Gastrocnemius medialis (tissue), 4 donors: Measurements from ENCODE around the gene WASHC1. TPM values are rescaled to one million over a fixed set of nuclear protein-coding genes. Genes with fewer than 3 reads are reported as not detected.
"Not testable (repeated sequence)": the region's sequence is repeated elsewhere in the genome, so short reads cannot be mapped to it uniquely, and the experiment has no call there.

Source experiments
- ATAC-seq, 2 donors: fragments of 150-250 bp; one replicate each; pipeline ENCODE4 v1.9.1; 2016
- DNase-seq, 2 donors: peaks; one replicate each; pipeline ENCODE4 v3.0.0-alpha.2; 2019
- H3K27ac ChIP-seq, 4 donors: fragments of 200-600 bp; sonication (generic); 1 replicate in 1 of 4; 2 replicates in 3 of 4; pipeline ENCODE4 v1.5.1; 2016 to 2018; ENCODE audit warnings: mild to moderate bottlenecking in 2 of 4, moderate library complexity in 1 of 4
- H3K27me3 ChIP-seq, 3 donors: fragments of 200-600 bp; sonication (generic) in 2 of 3; 1 replicate in 1 of 3; 2 replicates in 2 of 3; pipeline versions ENCODE4 v1.5.1 to v1.6.0; 2016 to 2019; ENCODE audit warnings: mild to moderate bottlenecking in 1 of 3, moderate library complexity in 1 of 3
- H3K36me3 ChIP-seq, 2 donors: fragments of 200-600 bp; sonication (generic) in 1 of 2; one replicate each; pipeline ENCODE4 v1.5.1; 2017 to 2018
- H3K4me1 ChIP-seq, 2 donors: fragments of 200-600 bp; sonication (generic) in 1 of 2; one replicate each; pipeline ENCODE4 v1.5.1; 2016 to 2017; ENCODE audit warnings: mild to moderate bottlenecking in 2 of 2
- H3K4me3 ChIP-seq, 4 donors: fragments of 200-600 bp; sonication (generic) in 3 of 4; 1 replicate in 1 of 4; 2 replicates in 3 of 4; pipeline ENCODE4 v1.5.1; 2016 to 2019; ENCODE audit warnings: mild to moderate bottlenecking in 2 of 4
- H3K9me3 ChIP-seq, 3 donors: fragments of 200-600 bp; sonication (generic) in 2 of 3; 1 replicate in 1 of 3; 2 replicates in 2 of 3; pipeline ENCODE4 v1.5.1; 2016 to 2019
- in situ Hi-C, 4 donors: fragments of 200-750 bp; cut with MboI; loops; one replicate each; pipeline versions ENCODE4 v1.15.0 to v1.8.0; 2017; ENCODE audit warnings: low sequenced_read_pairs in 4 of 4
- intact Hi-C: fragments of 100-400 bp; cut with DNase I; formaldehyde crosslinking; loops from one replicate; pipeline ENCODE4 v1.15.1; 2023; ENCODE audit warnings: low total_unique reads
- total RNA-seq, 4 donors: library from RNA; depleted of rRNA; stranded (reverse); fragments of >200 nt; gene quantifications; one replicate each; pipeline versions ENCODE4 v1.1.0 to v1.2.3, GENCODE V29; 2016

Gene WASHC1
- total RNA-seq, 4 donors from 2014 or later = 3.4 to 5.1 (median 4.1) TPM

DNA sequence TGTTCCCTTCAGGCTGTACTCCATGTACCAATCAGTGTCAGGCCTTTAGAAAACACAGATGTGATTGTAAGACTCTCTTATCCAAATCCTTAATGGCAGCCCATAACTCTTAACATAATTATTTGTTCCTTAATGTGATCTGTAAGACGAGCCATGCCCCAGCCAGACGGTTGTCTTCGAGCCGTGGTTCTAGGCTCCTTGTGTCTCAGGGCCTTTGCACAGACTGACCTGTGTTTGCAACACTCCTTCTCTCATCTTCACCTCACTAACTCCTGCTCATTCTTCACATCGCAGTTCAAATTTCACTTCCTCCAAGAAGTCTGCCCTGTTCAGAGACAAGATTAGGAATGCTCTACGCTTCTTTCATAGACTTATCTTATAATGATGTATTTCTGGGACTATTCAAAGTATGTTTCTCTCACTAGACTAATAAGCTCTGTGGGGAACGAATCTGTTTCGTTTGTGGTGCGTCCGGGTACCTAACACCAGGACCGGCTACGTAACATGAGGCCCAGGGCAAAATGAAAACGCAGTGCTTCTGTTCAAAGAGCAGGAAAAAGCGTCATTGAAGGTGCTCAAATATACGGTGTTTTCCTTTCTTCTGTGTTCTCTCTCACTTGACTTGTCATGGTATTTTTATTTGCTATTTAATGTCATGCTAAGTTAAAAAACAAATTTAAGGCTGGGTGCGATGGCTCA, 16.1 kb upstream of the WASHC1 start:
- not testable (repeated sequence) for H3K9me3 ChIP-seq

DNA sequence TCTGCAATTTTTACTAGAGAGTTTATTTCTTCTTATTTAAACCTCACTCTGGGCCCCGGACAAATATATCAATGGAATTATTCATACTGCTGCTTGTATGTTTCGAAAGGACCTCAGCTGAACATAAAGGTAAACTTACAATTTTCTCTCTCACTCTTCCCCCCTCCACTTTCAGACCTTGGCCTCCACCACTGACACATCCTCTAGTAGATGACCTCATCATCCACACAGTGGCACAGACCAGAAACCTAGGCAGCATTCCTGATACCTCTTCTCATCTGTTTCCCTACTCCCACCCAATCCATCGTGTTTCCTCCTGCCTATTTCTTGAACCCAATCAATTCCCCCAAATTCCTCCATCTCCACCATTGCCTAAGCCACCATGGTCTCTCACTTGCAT, 15.2 kb upstream of the WASHC1 start:
- H3K4me3 ChIP-seq, in situ Hi-C loops, intact Hi-C loops, ATAC-seq, H3K4me1 ChIP-seq, H3K27ac ChIP-seq, H3K9me3 ChIP-seq, H3K27me3 ChIP-seq, DNase-seq, H3K36me3 ChIP-seq: not testable (repeated sequence)

More for the DNA sequence above, 16.1 kb upstream of the WASHC1 start:
- H3K4me1 ChIP-seq, H3K4me3 ChIP-seq, ATAC-seq, DNase-seq, H3K27ac ChIP-seq, H3K27me3 ChIP-seq, H3K36me3 ChIP-seq, in situ Hi-C loops, intact Hi-C loops: not testable (repeated sequence)

DNA sequence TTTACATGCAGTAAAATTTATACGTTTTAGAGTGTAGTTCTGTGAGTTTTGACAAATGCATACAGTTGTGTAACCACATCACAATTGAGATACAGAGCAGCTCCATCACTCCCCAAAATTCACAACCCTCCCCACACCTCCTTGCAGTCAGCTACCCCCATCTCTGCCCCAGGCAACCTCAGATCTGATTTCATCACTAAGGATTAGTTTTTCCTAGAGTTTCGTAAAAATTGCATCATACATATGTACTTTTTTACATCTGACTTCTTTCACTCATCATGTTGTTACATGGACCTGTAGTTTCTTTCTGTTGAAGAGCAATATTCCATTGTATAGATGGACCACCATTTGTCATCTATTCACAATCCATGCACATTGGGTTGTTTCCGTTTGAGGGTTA, 14.4 kb upstream of the WASHC1 start:
- ATAC-seq, H3K4me3 ChIP-seq, DNase-seq, H3K36me3 ChIP-seq, H3K27ac ChIP-seq, H3K9me3 ChIP-seq, H3K4me1 ChIP-seq, intact Hi-C loops, in situ Hi-C loops, H3K27me3 ChIP-seq: not testable (repeated sequence)

DNA sequence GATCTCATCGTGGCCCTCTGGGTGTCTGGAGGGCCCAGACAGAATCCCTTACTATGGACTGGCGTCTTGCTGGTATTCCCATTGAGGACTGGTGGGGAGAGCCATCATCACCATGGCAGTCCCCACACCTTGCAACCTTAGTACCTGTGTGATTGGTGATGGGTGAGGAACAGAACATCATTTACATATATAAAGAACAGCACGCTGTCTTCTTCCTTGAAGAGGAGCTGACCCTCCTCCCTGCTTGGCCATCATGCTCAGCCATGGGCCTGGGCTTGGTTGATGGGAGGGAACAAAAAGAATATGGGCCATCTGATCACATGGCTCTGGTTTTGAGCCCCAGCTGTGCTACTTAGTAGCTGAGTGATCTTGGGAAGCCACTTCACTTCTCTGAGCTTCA, 13.9 kb upstream of the WASHC1 start:
- H3K27ac ChIP-seq, intact Hi-C loops, H3K4me1 ChIP-seq, H3K9me3 ChIP-seq, H3K4me3 ChIP-seq, H3K27me3 ChIP-seq, H3K36me3 ChIP-seq, in situ Hi-C loops, ATAC-seq, DNase-seq: not testable (repeated sequence)

- in situ Hi-C loops = not testable (repeated sequence)
Measured at GRCh38 chr9:41819-42218, 12.6 kb upstream of the WASHC1 start.

GRCh38 chr9:41261-41676, 12.0 kb upstream of the WASHC1 start:
- H3K27me3 ChIP-seq, H3K4me3 ChIP-seq, in situ Hi-C loops, intact Hi-C loops, H3K9me3 ChIP-seq, H3K4me1 ChIP-seq, DNase-seq, H3K27ac ChIP-seq, H3K36me3 ChIP-seq, ATAC-seq: not testable (repeated sequence)

More at GRCh38 chr9:41819-42218, 12.6 kb upstream of the WASHC1 start:
- H3K27me3 ChIP-seq, H3K4me3 ChIP-seq, H3K27ac ChIP-seq, intact Hi-C loops, DNase-seq, H3K9me3 ChIP-seq, H3K4me1 ChIP-seq, H3K36me3 ChIP-seq, ATAC-seq: not testable (repeated sequence)

- in situ Hi-C loops, H3K4me3 ChIP-seq, H3K27me3 ChIP-seq, H3K9me3 ChIP-seq, intact Hi-C loops, DNase-seq, ATAC-seq, H3K4me1 ChIP-seq, H3K27ac ChIP-seq, H3K36me3 ChIP-seq: not testable (repeated sequence)
Measured at GRCh38 chr9:32308-32707, 3.1 kb upstream of the WASHC1 start.

DNA sequence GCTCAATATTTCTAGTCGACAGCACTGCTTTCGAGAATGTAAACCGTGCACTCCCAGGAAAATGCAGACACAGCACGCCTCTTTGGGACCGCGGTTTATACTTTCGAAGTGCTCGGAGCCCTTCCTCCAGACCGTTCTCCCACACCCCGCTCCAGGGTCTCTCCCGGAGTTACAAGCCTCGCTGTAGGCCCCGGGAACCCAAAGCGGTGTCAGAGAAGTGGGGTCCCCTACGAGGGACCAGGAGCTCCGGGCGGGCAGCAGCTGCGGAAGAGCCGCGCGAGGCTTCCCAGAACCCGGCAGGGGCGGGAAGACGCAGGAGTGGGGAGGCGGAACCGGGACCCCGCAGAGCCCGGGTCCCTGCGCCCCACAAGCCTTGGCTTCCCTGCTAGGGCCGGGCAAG, 481 bp downstream of the WASHC1 start:
- H3K36me3 ChIP-seq, DNase-seq, H3K27me3 ChIP-seq, H3K4me1 ChIP-seq, in situ Hi-C loops, ATAC-seq, H3K27ac ChIP-seq, H3K9me3 ChIP-seq, intact Hi-C loops: not testable (repeated sequence)
- H3K4me3 ChIP-seq = peak overlapping the region in 2 of 4 donors; percentile 59

DNA sequence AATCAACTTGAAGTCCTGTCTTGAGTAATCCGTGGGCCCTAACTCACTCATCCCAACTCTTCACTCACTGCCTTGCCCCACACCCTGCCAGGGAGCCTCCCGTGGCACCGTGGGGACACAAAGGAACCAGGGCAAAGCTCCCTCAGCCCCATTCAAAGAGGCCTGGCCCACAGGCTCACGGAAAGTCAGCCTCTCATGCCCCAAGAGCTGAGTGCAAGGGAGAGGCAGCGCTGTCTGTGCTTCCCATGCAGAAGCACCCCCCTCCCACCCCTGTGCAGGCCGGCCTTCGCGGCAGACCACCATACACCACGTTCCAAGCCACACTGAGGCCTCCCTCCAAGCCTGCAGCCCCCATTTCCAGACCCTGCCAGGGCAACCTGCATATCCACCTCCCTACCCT, 7.6 kb downstream of the WASHC1 start:
- H3K9me3 ChIP-seq, in situ Hi-C loops, H3K4me3 ChIP-seq, intact Hi-C loops, H3K36me3 ChIP-seq, H3K4me1 ChIP-seq, ATAC-seq, H3K27ac ChIP-seq, DNase-seq, H3K27me3 ChIP-seq: not testable (repeated sequence)

DNA sequence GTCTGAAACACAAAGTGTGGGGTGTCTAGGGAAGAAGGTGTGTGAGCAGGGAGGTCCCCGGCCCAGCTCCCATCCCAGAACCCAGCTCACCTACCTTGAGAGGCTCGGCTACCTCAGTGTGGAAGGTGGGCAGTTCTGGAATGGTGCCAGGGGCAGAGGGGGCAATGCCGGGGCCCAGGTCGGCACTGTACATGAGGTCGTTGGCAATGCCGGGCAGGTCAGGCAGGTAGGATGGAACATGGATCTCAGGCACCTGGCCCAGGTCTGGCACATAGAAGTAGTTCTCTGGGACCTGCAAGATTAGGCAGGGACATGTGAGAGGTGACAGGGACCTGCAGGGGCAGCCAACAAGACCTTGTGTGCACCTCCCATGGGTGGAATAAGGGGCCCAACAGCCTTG, 12.4 kb downstream of the WASHC1 start:
- in situ Hi-C loops, DNase-seq: not testable (repeated sequence)

GRCh38 chr9:14129-14809, 15.0 kb downstream of the WASHC1 start:
- H3K27ac ChIP-seq, H3K4me1 ChIP-seq, H3K27me3 ChIP-seq, H3K4me3 ChIP-seq, intact Hi-C loops, H3K9me3 ChIP-seq, ATAC-seq, in situ Hi-C loops, DNase-seq, H3K36me3 ChIP-seq: not testable (repeated sequence)

More for the DNA sequence above, 12.4 kb downstream of the WASHC1 start:
- H3K27ac ChIP-seq, H3K27me3 ChIP-seq, intact Hi-C loops, H3K9me3 ChIP-seq, H3K4me1 ChIP-seq, H3K4me3 ChIP-seq, ATAC-seq, H3K36me3 ChIP-seq: not testable (repeated sequence)
